Stimulated activated naive CD8-positive, alpha-beta T cell treated with anti-CD3 and anti-CD28 coated beads, Interleukin-15, amount 100 ng/mL, for 72 hours (primary cell): ENCODE results near the gene VWA8.
"Not testable (repeated sequence)": the region's sequence is repeated elsewhere in the genome, so short reads cannot be mapped to it uniquely, and the experiment has no call there.

Experiments used
- ATAC-seq: fragments of 150-1000 bp; cut with Tn5 transposase; 2 replicates; pipeline ENCODE4 v1.10.0; 2021; ENCODE audit warnings: mild to moderate bottlenecking, moderate library complexity
- DNase-seq, 2 donors: peaks; one replicate each; pipeline ENCODE4 v3.0.0; 2021 to 2022
- H3K27ac Mint-ChIP-seq, 2 donors: one replicate each; pipeline ENCODE4 v1.8.0; 2022; ENCODE audit warnings: mild to moderate bottlenecking in 2 of 2, mixed read lengths in 2 of 2, moderate library complexity in 2 of 2
- H3K27me3 Mint-ChIP-seq: one replicate; pipeline ENCODE4 v1.8.0; 2022; ENCODE audit warnings: mixed read lengths
- H3K4me1 Mint-ChIP-seq: one replicate; pipeline ENCODE4 v1.8.0; 2022; ENCODE audit warnings: mild to moderate bottlenecking, mixed read lengths
- H3K4me3 Mint-ChIP-seq, 2 donors: one replicate each; pipeline ENCODE4 v1.8.0; 2022; ENCODE audit warnings: mild to moderate bottlenecking in 2 of 2, mixed read lengths in 2 of 2, moderate library complexity in 1 of 2
- H3K9me3 Mint-ChIP-seq, 2 donors: one replicate each; pipeline ENCODE4 v1.8.0; 2022; ENCODE audit warnings: mixed read lengths in 2 of 2

The VWA8 gene

DNA sequence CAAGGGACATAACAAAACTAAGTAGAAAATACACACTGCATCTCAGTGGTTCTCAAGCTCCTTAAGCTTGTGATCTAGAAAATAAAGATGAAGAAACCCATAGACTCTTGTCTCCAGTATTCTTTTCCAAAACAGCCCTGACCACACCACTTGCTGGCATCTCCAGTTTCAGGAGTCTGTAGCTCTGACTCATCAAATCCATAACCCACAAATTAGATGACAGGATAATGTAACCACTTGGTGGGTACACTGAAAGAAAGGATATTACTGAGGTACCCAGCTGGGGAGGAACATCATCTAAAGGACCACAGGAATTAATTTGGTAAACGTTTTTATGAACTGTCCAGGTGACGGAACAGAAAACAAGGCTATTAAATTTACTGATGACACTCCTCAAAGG, 214.7 kb downstream of the VWA8 start:
- no peaks in the 10 kb centered on the region for H3K27me3 Mint-ChIP-seq
- DNase-seq: no peak
- H3K27ac Mint-ChIP-seq: no peak overlapping the region
- ATAC-seq: no peak
- peaks cover 5 to 12% of the 10 kb centered on the region in 2 donors for H3K9me3 Mint-ChIP-seq
- no peaks in the 10 kb centered on the region for H3K4me1 Mint-ChIP-seq
- H3K4me3 Mint-ChIP-seq: no peak overlapping the region

DNA sequence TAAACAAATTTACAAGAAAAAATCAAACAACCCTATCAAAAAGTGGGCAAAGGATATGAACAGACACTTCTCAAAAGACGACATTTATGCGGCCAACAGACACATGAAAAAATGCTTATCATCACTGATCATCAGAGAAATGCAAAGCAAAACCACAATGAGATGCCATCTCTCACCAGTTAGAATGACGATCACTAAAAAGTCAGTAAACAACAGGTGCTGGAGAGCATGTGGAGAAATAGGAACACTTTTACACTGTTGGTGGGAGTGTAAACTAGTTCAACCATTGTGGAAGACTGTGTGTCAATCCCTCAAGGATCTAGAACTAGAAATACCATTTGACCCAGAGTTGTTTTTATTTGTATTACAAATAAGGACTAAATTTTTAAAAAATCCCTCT, 215.4 kb downstream of the VWA8 start:
- not testable (repeated sequence) for DNase-seq, ATAC-seq, H3K4me3 Mint-ChIP-seq, H3K27ac Mint-ChIP-seq, H3K4me1 Mint-ChIP-seq, H3K27me3 Mint-ChIP-seq
- H3K9me3 Mint-ChIP-seq: peaks cover 5 to 12% of the 10 kb centered on the region in 2 donors

DNA sequence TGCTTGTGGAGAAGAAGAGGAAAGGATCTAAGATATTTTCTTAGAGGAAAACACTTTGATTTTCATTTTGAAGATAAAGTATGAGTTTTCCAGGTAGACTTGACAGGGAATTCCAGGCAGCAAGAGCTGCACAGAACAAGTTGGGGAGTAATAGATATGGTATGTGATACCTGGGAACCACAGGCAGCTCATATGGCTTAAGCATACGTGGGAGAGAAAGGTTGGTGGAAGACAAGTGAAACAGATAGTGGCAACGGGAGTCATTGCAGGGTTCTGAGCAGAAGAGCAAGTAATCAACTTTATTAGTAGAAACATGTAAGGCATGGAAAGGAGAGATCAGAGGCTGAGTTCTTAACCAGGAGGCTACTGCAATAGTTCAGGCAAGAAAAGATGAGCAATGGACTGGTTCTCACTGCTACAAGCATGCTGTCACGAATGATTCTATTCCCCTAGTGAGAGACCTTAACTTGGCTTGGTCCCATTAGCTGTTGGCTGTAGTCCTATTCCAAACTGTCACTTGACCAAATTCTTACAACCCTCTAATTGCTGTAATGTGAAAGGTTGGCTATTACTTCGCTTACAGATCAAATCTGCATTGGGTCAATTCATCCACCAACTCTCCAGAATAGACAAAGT, 217.9 kb downstream of the VWA8 start:
- Mint-ChIP-seq H3K4me3 (no peak overlapping the region), H3K4me1 (no peaks in the 10 kb centered on the region), H3K27me3 (no peaks in the 10 kb centered on the region), H3K9me3 (peaks cover 0 to under 1% of the 10 kb centered on the region in 2 donors), H3K27ac (no peak overlapping the region)
- DNase-seq (no peak), ATAC-seq (no peak)

DNA sequence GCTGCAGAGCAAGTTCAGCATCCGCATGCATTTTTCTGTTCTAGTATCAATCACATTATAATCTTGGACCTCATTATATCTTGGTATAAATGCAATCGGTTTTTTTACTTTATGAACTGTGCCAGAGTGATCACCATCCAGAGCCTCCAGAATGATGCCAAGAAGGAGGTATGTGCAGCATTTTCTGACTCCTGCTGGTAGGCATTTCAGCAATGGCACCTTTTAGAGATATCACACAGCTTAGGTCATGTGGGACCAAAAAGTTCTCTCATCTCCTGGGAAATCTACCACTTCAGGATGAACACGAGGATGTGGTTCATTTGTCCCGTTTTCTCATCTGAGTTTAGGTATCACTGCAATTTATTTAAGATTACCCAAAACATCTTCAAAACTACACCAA, 220.4 kb downstream of the VWA8 start:
- Mint-ChIP-seq H3K27ac (no peak overlapping the region), H3K9me3 (no peaks in the 10 kb centered on the region), H3K27me3 (no peaks in the 10 kb centered on the region), H3K4me3 (no peak overlapping the region), H3K4me1 (no peaks in the 10 kb centered on the region)
- ATAC-seq: no peak
- DNase-seq: no peak

DNA sequence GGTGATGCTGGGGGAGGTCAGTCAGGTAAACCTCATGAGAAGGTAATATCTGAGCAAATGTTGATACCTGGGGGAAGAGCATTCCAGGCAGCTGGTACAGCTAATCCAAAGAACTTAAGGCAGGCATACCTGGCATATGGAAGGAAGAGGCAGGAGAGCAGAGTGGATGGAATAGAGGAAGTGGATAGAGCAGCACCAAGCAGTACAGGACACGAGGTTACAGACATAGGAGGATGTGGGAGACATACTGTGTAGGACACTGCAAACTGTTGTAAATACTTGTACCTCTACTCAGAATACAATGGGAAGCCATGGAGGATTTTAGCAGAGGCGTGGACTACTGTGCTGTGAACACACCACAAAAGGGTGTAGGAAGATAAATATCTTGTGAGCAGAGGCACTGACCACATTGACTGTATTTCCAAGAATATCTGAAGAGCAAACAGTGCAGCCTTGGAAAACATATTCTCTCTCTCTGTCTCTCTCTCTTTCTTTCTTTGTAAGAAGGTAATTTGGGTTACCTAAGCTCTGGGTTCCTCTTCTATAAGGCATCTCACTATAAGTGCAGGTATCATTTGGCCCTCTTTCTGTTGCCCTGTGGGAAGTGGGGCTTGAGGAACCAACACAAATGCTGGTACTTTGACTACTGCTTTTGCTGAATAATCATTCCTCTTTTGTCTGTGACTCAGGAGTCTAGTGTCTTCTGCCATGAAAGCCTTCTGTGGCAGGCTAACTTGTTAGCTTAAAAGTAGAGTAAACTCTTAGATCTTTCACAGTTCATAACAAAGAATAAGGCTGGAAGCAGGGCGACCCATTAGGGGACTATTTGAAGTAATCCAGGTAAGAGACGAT, 238.0 kb downstream of the VWA8 start:
- DNase-seq: no peak
- H3K4me1 Mint-ChIP-seq: no peaks in the 10 kb centered on the region
- H3K4me3 Mint-ChIP-seq: no peak overlapping the region
- no peak overlapping the region for H3K27ac Mint-ChIP-seq
- no peaks in the 10 kb centered on the region for H3K27me3 Mint-ChIP-seq
- no peak for ATAC-seq
- no peaks in the 10 kb centered on the region for H3K9me3 Mint-ChIP-seq

DNA sequence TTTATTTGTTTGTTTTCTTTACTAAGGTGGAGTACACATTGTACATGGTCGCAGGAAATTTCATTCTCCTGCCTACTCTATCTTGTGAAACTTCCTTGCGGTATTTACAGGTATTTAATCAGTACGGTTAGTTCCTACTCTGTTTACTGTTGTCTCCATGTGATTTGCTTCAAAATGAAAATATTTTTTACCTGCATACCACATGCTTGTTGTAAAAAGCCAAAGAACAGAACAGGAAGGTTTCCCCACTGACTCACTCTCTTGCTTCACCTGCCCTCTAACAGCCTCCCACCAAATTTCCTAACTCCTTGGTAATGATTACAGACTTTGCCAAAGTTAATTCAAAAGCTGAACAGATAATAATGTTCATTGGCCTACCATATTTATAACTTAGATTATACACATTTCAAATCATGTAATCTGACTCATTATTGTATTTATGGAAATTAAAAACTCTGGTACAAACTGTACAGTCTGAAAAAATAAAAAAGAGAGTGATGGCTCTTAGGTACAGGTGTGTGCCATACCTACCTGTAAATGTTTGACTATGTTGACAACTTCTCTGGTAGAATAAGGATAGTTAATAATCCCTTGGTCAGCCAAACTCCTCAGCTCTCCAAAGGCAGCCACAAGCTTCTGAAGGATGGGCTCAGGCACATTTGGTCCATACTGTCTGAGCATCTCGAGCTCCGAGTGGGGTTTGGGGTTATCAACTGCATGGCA, 239.9 kb downstream of the VWA8 start:
- Mint-ChIP-seq H3K27ac (no peak overlapping the region), H3K27me3 (no peaks in the 10 kb centered on the region), H3K4me1 (no peaks in the 10 kb centered on the region), H3K9me3 (no peaks in the 10 kb centered on the region), H3K4me3 (no peak overlapping the region)
- no peak for DNase-seq
- no peak for ATAC-seq

DNA sequence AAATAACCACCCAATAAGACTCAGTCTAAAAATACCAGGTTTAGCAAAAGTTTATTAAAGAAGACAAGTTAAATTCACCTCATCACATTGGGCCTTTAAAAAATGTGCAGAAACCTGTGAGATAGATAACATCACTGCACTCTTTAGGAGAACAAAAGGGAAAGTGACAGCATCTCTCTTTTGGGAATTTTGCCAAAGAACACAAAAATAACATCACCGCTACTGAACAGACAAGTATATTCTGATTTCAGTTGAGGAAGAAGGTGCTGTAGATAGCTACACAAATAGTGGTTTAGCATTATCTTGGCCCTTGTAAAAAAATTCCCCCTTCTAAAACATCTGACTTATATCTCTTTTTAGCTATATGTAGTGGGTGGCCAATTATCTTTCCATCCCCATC, 244.7 kb downstream of the VWA8 start:
- Mint-ChIP-seq H3K27ac (no peak overlapping the region), H3K4me3 (no peak overlapping the region), H3K9me3 (no peaks in the 10 kb centered on the region), H3K27me3 (no peaks in the 10 kb centered on the region), H3K4me1 (no peaks in the 10 kb centered on the region)
- no peak for ATAC-seq
- DNase-seq: no peak

DNA sequence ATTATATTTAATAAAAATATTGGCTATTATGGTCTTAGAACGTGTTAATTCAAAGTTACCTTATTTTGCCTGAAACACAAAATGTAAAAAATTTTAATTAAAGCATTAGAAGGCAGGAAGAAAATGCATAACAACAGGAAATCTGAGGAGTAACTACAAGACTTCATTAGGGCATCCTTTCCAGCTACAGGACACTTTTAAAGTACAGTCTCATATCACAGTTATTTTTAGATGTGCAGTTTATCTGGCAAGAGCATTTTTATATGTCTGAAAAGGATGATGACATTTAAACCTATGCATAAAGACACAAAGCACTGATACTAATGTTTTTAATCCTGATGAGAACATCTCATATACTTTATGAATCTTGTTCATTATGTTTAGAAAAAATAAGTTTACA, 247.5 kb downstream of the VWA8 start:
- Mint-ChIP-seq H3K27me3 (no peaks in the 10 kb centered on the region), H3K9me3 (no peaks in the 10 kb centered on the region), H3K4me1 (no peaks in the 10 kb centered on the region), H3K4me3 (no peak overlapping the region), H3K27ac (no peak overlapping the region)
- ATAC-seq: no peak
- no peak for DNase-seq

DNA sequence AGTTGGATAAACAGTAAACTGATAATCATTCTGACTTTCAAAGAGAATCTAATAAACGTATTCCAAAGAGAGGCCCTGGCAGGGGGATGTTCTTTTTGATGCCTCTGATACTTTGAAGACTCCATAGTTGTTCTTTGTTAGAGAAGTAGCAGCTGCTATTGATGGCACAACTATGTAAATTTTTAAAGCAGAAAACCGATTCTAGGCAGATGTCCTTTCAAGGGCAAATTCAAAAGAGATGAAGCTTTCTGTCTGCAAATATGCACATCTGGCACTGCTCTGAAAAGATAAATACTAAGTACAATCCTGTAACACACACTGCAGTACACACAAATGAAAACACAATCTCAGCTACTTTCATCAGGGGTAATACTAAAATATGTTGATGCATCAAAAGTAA, 250.1 kb downstream of the VWA8 start:
- DNase-seq: no peak
- no peak for ATAC-seq
- Mint-ChIP-seq H3K9me3 (no peaks in the 10 kb centered on the region), H3K27me3 (no peaks in the 10 kb centered on the region), H3K4me3 (no peak overlapping the region), H3K4me1 (no peaks in the 10 kb centered on the region), H3K27ac (no peak overlapping the region)

DNA sequence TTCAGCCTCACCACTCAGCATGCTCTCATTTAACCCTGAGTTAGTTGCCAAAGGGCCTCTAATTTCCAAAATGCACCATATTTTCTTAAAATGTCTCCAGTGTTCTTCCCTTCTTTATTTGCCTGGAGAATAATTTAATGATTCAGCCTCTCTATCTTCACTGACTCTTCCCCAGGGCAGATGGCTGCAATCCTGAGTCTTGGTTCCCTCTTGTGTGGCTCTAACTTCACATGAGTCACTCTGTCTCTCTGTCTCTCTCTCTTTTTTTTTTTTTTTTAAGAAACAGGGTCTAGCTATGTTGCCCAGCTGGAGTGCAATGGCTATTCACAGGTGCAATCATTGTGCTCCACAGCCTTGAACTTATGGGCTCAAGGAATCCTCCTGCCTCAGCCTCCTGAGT, 251.4 kb downstream of the VWA8 start:
- Mint-ChIP-seq H3K27me3 (no peaks in the 10 kb centered on the region), H3K27ac (peak overlapping the region in 1 of 2 donors; percentile 49), H3K9me3 (no peaks in the 10 kb centered on the region), H3K4me1 (no peaks in the 10 kb centered on the region), H3K4me3 (no peak overlapping the region)
- DNase-seq: no peak
- no peak for ATAC-seq

DNA sequence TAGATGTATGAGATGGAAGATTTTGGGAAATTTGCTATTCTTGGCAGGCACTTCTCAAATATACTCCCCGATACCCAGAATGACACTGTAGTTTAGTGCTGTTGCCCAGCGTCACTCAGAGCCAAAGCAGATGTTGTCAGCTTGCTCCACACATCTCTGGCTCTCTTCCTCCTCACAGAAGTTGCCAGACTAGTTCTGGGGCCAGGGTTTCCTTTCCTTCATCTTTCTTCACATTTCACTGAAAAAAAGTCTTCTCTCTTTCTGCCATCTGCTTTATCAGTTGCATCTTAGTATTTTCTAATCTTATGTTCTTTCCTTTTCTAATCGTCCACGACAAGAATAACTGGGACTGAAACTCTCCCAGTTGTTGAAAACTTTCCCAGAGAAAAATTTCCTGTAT, 252.2 kb downstream of the VWA8 start:
- Mint-ChIP-seq H3K4me3 (no peak overlapping the region), H3K27me3 (no peaks in the 10 kb centered on the region), H3K27ac (no peak overlapping the region), H3K9me3 (no peaks in the 10 kb centered on the region), H3K4me1 (no peaks in the 10 kb centered on the region)
- ATAC-seq: no peak
- DNase-seq: no peak

DNA sequence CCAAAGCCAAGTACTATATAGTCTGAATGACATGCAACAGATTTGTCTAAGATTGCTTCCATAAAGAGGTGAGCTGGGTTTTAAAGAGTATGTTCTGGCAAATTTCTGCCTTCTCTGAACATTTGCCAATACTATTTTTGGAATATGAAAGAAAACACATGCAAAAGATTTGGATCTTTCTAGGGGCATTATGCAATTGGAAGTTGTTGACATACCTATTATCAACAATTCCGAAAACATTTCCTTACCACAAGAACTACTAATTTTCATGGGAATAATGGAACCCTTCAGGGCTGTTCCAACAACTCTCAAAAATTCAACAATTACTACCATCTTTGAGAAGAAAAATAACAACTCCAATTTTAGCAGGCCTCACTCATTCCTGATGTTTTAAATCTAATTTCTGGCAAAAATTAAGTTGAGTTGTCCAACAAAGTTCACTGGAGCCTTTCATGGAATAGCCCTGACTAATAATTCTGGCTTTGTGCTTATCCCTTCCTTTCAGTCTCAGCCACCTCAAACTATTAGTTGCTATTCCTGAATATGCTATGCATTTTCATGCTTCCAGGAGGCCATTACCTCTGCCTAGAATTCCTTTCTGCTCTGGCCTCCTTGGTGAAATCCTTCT, 253.6 kb downstream of the VWA8 start:
- no peak for ATAC-seq
- Mint-ChIP-seq H3K4me3 (no peak overlapping the region), H3K9me3 (no peaks in the 10 kb centered on the region)

DNA sequence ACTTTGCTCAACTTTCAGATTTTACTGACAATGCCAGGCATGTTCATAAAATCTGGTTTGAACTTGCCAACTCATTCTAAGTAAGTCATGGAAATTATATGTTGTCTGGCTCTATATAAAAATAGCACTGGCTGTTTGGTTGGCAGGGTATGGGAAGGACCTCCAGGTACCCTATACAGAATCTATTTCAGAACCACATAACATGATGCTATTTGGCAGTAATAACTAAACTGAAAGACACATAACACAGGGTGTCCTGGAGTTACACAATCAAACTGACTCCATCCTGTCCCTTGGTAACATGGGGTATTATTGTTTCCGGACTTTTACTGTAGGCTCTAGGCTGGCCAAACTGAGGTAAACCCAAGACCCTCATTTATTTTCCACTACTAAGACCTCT, 254.8 kb downstream of the VWA8 start:
- no peak overlapping the region for H3K27ac Mint-ChIP-seq
- H3K9me3 Mint-ChIP-seq: no peaks in the 10 kb centered on the region
- DNase-seq (no peak), ATAC-seq (peak; percentile 42)
- no peaks in the 10 kb centered on the region for H3K27me3 Mint-ChIP-seq
- H3K4me3 Mint-ChIP-seq: no peak overlapping the region
- H3K4me1 Mint-ChIP-seq: no peaks in the 10 kb centered on the region

More for the DNA sequence above, 253.6 kb downstream of the VWA8 start:
- H3K27me3 Mint-ChIP-seq: no peaks in the 10 kb centered on the region
- no peak overlapping the region for H3K27ac Mint-ChIP-seq
- no peak for DNase-seq
- no peaks in the 10 kb centered on the region for H3K4me1 Mint-ChIP-seq

DNA sequence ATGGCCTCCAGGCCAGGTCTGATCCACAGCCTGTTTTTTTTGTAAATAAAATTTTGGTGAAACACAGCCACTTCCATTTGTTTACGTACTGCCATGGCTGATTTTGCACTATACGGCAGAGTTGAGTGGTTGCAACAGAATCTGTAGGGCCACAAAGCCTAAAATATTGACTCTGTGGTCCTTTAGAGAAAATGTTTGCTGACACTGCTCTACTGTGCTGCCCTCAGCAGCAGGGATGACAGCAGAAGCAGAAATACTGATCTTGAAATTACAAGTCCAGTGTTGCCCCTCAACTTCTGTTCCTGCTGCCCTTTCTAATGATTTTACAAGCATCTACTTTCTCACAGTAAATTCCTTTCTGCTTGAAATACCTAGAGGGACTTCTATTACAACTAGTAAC, 258.4 kb downstream of the VWA8 start:
- no peak overlapping the region for H3K4me3 Mint-ChIP-seq
- no peak for DNase-seq
- no peaks in the 10 kb centered on the region for H3K4me1 Mint-ChIP-seq
- no peaks in the 10 kb centered on the region for H3K9me3 Mint-ChIP-seq
- no peaks in the 10 kb centered on the region for H3K27me3 Mint-ChIP-seq
- no peak for ATAC-seq
- H3K27ac Mint-ChIP-seq: no peak overlapping the region

DNA sequence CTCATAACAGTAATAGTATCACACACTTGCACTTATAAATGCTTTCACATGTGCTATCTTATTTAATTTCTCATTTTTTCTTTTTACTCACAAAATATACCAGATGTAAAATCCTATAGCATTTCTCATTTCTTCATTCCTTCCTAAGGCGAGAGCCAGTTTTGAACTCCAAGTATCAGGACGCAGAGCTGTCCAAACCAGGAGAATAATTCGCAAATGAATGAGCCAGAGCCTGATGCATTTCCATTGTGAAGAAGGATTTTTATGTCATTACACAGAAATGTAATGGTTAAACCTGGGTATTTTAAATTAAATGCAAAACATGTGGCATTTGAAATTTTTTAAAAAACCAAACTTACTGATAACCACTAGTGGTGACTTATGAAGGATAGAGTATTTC, 259.2 kb downstream of the VWA8 start:
- DNase-seq: no peak
- Mint-ChIP-seq H3K4me1 (no peaks in the 10 kb centered on the region), H3K27ac (no peak overlapping the region), H3K4me3 (no peak overlapping the region), H3K9me3 (no peaks in the 10 kb centered on the region), H3K27me3 (no peaks in the 10 kb centered on the region)
- no peak for ATAC-seq
